ENCODE results near the gene FGF1.

FGF1 gene

GRCh38 chr5:142667831-142668230 is 18.1 kb downstream of the FGF1 start:
- H3K36me3 ChIP-seq (ENCODE audit: control insufficient read depth, insufficient read depth, low read length): no peaks in the 10 kb centered on the region
- no peak overlapping the region for H3K4me3 ChIP-seq (ENCODE audit: low read depth, low read length)
- no peaks in the 10 kb centered on the region for H3K79me2 ChIP-seq
- no peak for TF ChIP-seq CTCF (IDR thresholded peaks at IDR 0.05)
- H2AFZ ChIP-seq: no peak overlapping the region
- H3K27me3 ChIP-seq (ENCODE audit: control insufficient read depth, insufficient read depth, low read length): no peaks in the 10 kb centered on the region
- no peaks in the 10 kb centered on the region for H3K9me3 ChIP-seq (ENCODE audit: control insufficient read depth, low read length)
- no peak overlapping the region for H3K4me2 ChIP-seq (ENCODE audit: low read length)
- no peaks in the 10 kb centered on the region for H3K4me1 ChIP-seq
- H3K9ac ChIP-seq: no peak overlapping the region
- H3K27ac ChIP-seq: no peak overlapping the region

GRCh38 chr5:142664636-142665035 is 21.3 kb downstream of the FGF1 start:
- Histone ChIP-seq H3K27me3 (ENCODE audit: control insufficient read depth, insufficient read depth, low read length) (no peaks in the 10 kb centered on the region), H3K36me3 (ENCODE audit: control insufficient read depth, insufficient read depth, low read length) (no peaks in the 10 kb centered on the region)

GRCh38 chr5:142664067-142664466 is 21.8 kb downstream of the FGF1 start:
- Histone ChIP-seq H3K79me2 (no peaks in the 10 kb centered on the region), H3K9me3 (ENCODE audit: control insufficient read depth, low read length) (no peaks in the 10 kb centered on the region), H3K27me3 (ENCODE audit: control insufficient read depth, insufficient read depth, low read length) (no peaks in the 10 kb centered on the region), H3K36me3 (ENCODE audit: control insufficient read depth, insufficient read depth, low read length) (no peaks in the 10 kb centered on the region), H3K4me3 (ENCODE audit: low read depth, low read length) (no peak overlapping the region), H3K4me1 (no peaks in the 10 kb centered on the region), H2AFZ (no peak overlapping the region), H3K27ac (no peak overlapping the region), H3K4me2 (ENCODE audit: low read length) (no peak overlapping the region), H3K9ac (no peak overlapping the region)
- no peak for TF ChIP-seq CTCF (IDR thresholded peaks at IDR 0.05)

More at GRCh38 chr5:142664636-142665035, 21.3 kb downstream of the FGF1 start:
- H3K79me2 ChIP-seq: no peaks in the 10 kb centered on the region
- no peak overlapping the region for H3K27ac ChIP-seq
- no peak overlapping the region for H3K9ac ChIP-seq
- no peak overlapping the region for H2AFZ ChIP-seq
- H3K4me3 ChIP-seq (ENCODE audit: low read depth, low read length): no peak overlapping the region
- TF ChIP-seq CTCF (IDR thresholded peaks at IDR 0.05): no peak
- H3K4me1 ChIP-seq: no peaks in the 10 kb centered on the region
- H3K9me3 ChIP-seq (ENCODE audit: control insufficient read depth, low read length): no peaks in the 10 kb centered on the region
- H3K4me2 ChIP-seq (ENCODE audit: low read length): no peak overlapping the region

- H2AFZ ChIP-seq: no peak overlapping the region
- no peaks in the 10 kb centered on the region for H3K4me1 ChIP-seq
- H3K27me3 ChIP-seq (ENCODE audit: control insufficient read depth, insufficient read depth, low read length): no peaks in the 10 kb centered on the region
- H3K4me3 ChIP-seq (ENCODE audit: low read depth, low read length): no peak overlapping the region
- TF ChIP-seq CTCF (IDR thresholded peaks at IDR 0.05): no peak
- H3K4me2 ChIP-seq (ENCODE audit: low read length): no peak overlapping the region
- H3K36me3 ChIP-seq (ENCODE audit: control insufficient read depth, insufficient read depth, low read length): no peaks in the 10 kb centered on the region
- no peaks in the 10 kb centered on the region for H3K9me3 ChIP-seq (ENCODE audit: control insufficient read depth, low read length)
- H3K9ac ChIP-seq: no peak overlapping the region
- H3K27ac ChIP-seq: no peak overlapping the region
- H3K79me2 ChIP-seq: no peaks in the 10 kb centered on the region
Observed at GRCh38 chr5:142663246-142663645, 22.6 kb downstream of the FGF1 start.

GRCh38 chr5:142661957-142662356 is 23.9 kb downstream of the FGF1 start:
- Histone ChIP-seq H3K27me3 (ENCODE audit: control insufficient read depth, insufficient read depth, low read length) (no peaks in the 10 kb centered on the region), H3K9me3 (ENCODE audit: control insufficient read depth, low read length) (no peaks in the 10 kb centered on the region), H3K27ac (no peak overlapping the region), H2AFZ (no peak overlapping the region), H3K79me2 (no peaks in the 10 kb centered on the region), H3K4me2 (ENCODE audit: low read length) (no peak overlapping the region), H3K36me3 (ENCODE audit: control insufficient read depth, insufficient read depth, low read length) (no peaks in the 10 kb centered on the region), H3K9ac (no peak overlapping the region), H3K4me3 (ENCODE audit: low read depth, low read length) (no peak overlapping the region), H3K4me1 (no peaks in the 10 kb centered on the region)
- no peak for TF ChIP-seq CTCF (IDR thresholded peaks at IDR 0.05)

Measured in parathyroid adenoma (tissue), 2 donors.